ENCODE measurements around the gene ZNF407. TPM values are rescaled to one million over a fixed set of nuclear protein-coding genes. Genes with fewer than 3 reads are reported as not detected.
A peak's percentile ranks its signal among the peaks of the same experiment; 100 is the strongest.

ZNF407 gene
- total RNA-seq, 5 donors from 2014 or later (not counting 1 experiment from before 2014, with no cell fraction given), result 22.9 to 37.4 (median 24.4) TPM

DNA sequence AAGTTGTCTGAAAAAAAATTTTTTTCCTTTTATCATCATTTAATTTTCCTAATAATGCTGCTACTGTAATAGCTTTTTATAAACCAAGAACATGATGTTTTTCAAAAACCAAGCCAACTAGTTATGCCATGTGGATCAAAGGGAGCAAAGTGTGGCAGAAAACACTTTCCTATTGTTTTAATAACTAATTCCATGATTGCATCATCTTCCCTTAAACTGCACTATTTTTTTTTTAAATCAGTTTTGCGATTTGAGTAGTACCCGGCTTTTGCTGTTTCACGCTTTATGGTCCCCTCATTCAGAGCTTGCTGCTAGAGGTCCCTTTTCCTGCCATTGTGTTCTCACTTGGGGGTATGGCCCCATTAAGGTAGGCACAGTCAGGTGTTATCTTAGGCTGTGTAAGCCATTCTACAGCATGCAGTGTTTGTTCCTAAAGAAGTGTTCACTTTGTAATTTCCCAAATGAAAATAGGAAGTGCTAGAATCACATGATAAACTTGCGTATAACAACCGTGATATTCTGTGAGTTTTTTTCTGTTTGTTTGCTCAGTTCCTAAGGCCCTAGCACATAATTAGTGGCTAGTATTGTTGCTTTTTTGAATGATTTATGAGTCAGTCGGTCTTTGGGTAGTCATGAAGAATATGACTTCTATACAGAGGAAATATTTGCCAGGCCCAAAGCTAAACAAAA is 385.4 kb downstream of the ZNF407 start:
- 100% methylated on average over 4 of the region's 6 CpGs for WGBS (ENCODE audit: insufficient coverage)
- no peaks in the 10 kb centered on the region for H3K4me1 ChIP-seq (ENCODE audit: control insufficient read depth in 1 of 2, extremely low read depth in 1 of 2, insufficient read depth in 2 of 2, low read length in 2 of 2)
- DNase-seq (no peak), ATAC-seq (replicated peaks in 1 of 4) (no peak)
- H3K36me3 ChIP-seq (ENCODE audit: control insufficient read depth in 2 of 2, extremely low read depth in 1 of 2, insufficient read depth in 1 of 2, low read length in 1 of 2), result no peaks in the 10 kb centered on the region
- Mint-ChIP-seq H3K36me3 (peaks cover 27% of the 10 kb centered on the region), H3K27ac (no peak overlapping the region), H3K4me1 (no peaks in the 10 kb centered on the region), H3K27me3 (no peaks in the 10 kb centered on the region), H3K4me3 (no peak overlapping the region), H3K9me3 (no peaks in the 10 kb centered on the region)
- H3K9me3 ChIP-seq, result no peaks in the 10 kb centered on the region
- H3K27ac ChIP-seq (ENCODE audit: low read length), result no peak overlapping the region
- no peaks in the 10 kb centered on the region for H3K27me3 ChIP-seq (replicated peaks in 1 of 2; ENCODE audit: control insufficient read depth in 2 of 2, extremely low read depth in 1 of 2, insufficient read depth in 2 of 2, low read length in 1 of 2)
- H3K4me3 ChIP-seq (ENCODE audit: control insufficient read depth in 1 of 2, extremely low read depth in 1 of 2, low read length in 1 of 2), result no peak overlapping the region
- CTCF ChIA-PET, result interaction anchor here in 1 of 2 donors (0.6 kb wide), 1 partner anchor 7 kb away, joined by 3 read pairs; no protein-coding TSS in a partner anchor
- POLR2A ChIA-PET, result interaction anchor here in 1 of 2 donors (0.6 kb wide), 1 partner anchor 154 kb away, joined by 3 read pairs; no protein-coding TSS in a partner anchor

DNA sequence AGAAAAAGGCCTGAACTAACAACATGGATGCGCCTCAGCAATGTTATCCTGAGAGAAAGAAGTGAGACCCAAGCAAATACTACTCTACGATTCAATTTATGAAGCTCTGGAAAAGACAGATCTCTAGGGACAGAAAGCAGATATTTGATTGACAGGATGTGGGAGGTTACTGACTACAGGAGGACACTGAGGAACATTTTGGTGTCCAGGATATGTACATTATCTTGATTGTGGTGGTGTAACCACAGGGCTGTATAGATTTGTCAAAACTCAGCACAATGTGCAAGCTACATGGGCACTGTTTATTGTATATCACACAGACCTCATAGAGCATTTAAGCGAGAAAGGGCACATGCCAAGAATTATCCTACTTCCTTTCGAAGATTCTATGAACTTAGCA is 391.5 kb downstream of the ZNF407 start:
- ATAC-seq (replicated peaks in 1 of 4), result no peak
- peaks cover 12 to 14% of the 10 kb centered on the region in 2 experiments for H3K4me1 ChIP-seq (ENCODE audit: control insufficient read depth in 1 of 2, extremely low read depth in 1 of 2, insufficient read depth in 2 of 2, low read length in 2 of 2)
- no peaks in the 10 kb centered on the region for H3K9me3 ChIP-seq
- Mint-ChIP-seq H3K9me3 (no peaks in the 10 kb centered on the region), H3K36me3 (peaks cover 9% of the 10 kb centered on the region), H3K4me1 (peaks cover 29 to 45% (median 44%) of the 10 kb centered on the region in 3 donors), H3K4me3 (no peak overlapping the region), H3K27me3 (no peaks in the 10 kb centered on the region), H3K27ac (peak overlapping the region; percentile 40 to 64)
- ChIA-PET CTCF (no interaction called here), POLR2A (no interaction called here)
- no peaks in the 10 kb centered on the region for H3K27me3 ChIP-seq (replicated peaks in 1 of 2; ENCODE audit: control insufficient read depth in 2 of 2, extremely low read depth in 1 of 2, insufficient read depth in 2 of 2, low read length in 1 of 2)
- DNase-seq, result no peak
- H3K4me3 ChIP-seq (ENCODE audit: control insufficient read depth in 1 of 2, extremely low read depth in 1 of 2, low read length in 1 of 2), result no peak overlapping the region
- H3K27ac ChIP-seq (ENCODE audit: low read length), result no peak overlapping the region
- 100% methylated on average over 2 of the region's 4 CpGs for WGBS (ENCODE audit: insufficient coverage)
- no peaks in the 10 kb centered on the region for H3K36me3 ChIP-seq (ENCODE audit: control insufficient read depth in 2 of 2, extremely low read depth in 1 of 2, insufficient read depth in 1 of 2, low read length in 1 of 2)

DNA sequence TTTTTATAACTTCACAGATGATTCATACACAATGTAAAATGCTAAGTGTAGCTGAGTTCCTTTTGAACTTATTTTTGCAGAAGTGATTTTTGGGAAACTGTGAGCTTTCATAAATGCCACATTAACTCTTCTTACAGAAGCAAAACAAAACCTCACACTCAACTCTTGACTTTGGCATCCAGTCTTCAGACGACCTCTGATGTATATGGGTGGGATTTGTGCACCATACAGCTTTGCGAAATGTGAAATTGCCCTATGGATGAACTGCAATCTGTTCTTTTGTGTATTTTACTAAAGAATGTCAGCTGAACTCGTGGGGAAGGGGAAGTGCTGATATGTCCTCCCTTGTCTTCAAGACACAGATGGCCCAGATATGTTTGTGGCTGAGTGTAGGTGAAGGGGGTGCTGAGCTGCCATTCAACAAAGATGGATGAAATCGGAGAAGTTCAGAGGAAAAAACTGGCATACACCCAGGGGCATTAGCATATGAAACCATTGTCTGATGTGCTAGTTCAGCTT is 393.0 kb downstream of the ZNF407 start:
- no peaks in the 10 kb centered on the region for H3K36me3 ChIP-seq (ENCODE audit: control insufficient read depth in 2 of 2, extremely low read depth in 1 of 2, insufficient read depth in 1 of 2, low read length in 1 of 2)
- H3K4me1 ChIP-seq (ENCODE audit: control insufficient read depth in 1 of 2, extremely low read depth in 1 of 2, insufficient read depth in 2 of 2, low read length in 2 of 2), result peaks cover 17 to 26% of the 10 kb centered on the region in 2 experiments
- Mint-ChIP-seq H3K36me3 (peaks cover 9% of the 10 kb centered on the region), H3K27me3 (no peaks in the 10 kb centered on the region), H3K4me1 (peaks cover 41 to 59% (median 59%) of the 10 kb centered on the region in 3 donors), H3K4me3 (no peak overlapping the region), H3K9me3 (no peaks in the 10 kb centered on the region), H3K27ac (peak overlapping the region; percentile 75 to 76)
- DNase-seq (no peak), ATAC-seq (replicated peaks in 1 of 4) (peak in 1 of 4 experiments; percentile 34)
- CTCF ChIA-PET, result interaction anchor here in 1 of 2 donors (0.7 kb wide), 2 partner anchors 8 to 615 kb away, joined by 3 to 4 read pairs; no protein-coding TSS in a partner anchor
- H3K27me3 ChIP-seq (replicated peaks in 1 of 2; ENCODE audit: control insufficient read depth in 2 of 2, extremely low read depth in 1 of 2, insufficient read depth in 2 of 2, low read length in 1 of 2), result no peaks in the 10 kb centered on the region
- POLR2A ChIA-PET, result interaction anchor here (0.5 to 0.6 kb wide), 2 partner anchors 25 to 962 kb away, joined by 3 read pairs; no protein-coding TSS in a partner anchor
- peak overlapping the region; percentile 21 for H3K27ac ChIP-seq (ENCODE audit: low read length)
- H3K4me3 ChIP-seq (ENCODE audit: control insufficient read depth in 1 of 2, extremely low read depth in 1 of 2, low read length in 1 of 2), result no peak overlapping the region
- WGBS (ENCODE audit: insufficient coverage), result 14% methylated on average over 2 of the region's 4 CpGs
- H3K9me3 ChIP-seq, result no peaks in the 10 kb centered on the region

DNA sequence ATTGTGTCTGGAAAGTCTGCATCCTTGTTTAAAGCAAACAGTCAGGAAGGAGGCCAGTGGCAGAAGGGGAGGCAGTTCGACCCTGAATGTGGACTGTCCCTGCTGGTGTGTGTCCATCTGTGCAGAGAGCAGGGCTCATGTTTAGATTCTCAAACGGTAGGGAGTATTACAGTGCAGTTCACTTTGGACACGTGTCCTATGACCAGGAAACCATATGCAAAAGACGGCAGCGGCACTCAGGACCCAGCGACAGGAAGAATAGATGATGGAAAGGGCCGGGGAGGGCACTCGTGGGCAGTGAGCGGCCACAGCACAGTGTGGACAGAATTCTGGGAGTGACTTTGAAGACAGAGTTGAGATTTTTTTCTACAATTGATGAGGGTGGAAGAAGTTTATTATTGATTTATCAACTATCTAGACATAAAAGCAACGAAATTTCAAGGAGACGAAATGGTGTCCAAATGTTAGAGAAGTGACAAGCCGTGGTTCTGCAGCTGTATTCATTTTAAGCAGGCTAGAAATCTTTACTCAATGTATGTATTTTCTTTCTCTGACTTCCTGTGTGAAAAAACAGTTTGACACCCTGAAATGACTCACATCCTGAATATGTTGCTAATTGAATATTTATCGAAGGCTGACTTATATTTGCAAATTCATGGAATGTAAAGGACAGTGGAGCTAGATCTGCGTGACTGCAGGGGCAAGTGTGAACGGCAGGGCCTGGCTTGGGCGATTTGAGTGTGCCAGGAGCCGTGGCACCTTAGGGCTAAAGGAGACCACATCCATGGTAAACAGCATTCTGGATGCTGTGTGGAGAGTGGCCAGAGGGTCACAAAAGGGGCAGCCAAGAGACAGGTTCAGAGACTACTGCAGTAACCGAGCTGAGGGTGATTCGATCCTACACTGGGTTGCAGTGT is 397.1 kb downstream of the ZNF407 start:
- CTCF ChIA-PET, result interaction anchor here in 1 of 2 donors (1.1 kb wide), 1 partner anchor 46 kb away, joined by 3 read pairs; no protein-coding TSS in a partner anchor
- Histone ChIP-seq H3K27ac (ENCODE audit: low read length) (peak overlapping the region; percentile 77), H3K36me3 (ENCODE audit: control insufficient read depth in 2 of 2, extremely low read depth in 1 of 2, insufficient read depth in 1 of 2, low read length in 1 of 2) (no peaks in the 10 kb centered on the region), H3K4me1 (ENCODE audit: control insufficient read depth in 1 of 2, extremely low read depth in 1 of 2, insufficient read depth in 2 of 2, low read length in 2 of 2) (peaks cover 17 to 26% of the 10 kb centered on the region in 2 experiments), H3K4me3 (ENCODE audit: control insufficient read depth in 1 of 2, extremely low read depth in 1 of 2, low read length in 1 of 2) (peak overlapping the region in 1 of 2 donors; percentile 36), H3K27me3 (replicated peaks in 1 of 2; ENCODE audit: control insufficient read depth in 2 of 2, extremely low read depth in 1 of 2, insufficient read depth in 2 of 2, low read length in 1 of 2) (no peaks in the 10 kb centered on the region), H3K9me3 (no peaks in the 10 kb centered on the region)
- Mint-ChIP-seq H3K27me3 (no peaks in the 10 kb centered on the region), H3K27ac (peak overlapping the region; percentile 93), H3K36me3 (peaks cover 21% of the 10 kb centered on the region), H3K9me3 (peaks cover 0 to 4% (median 0%) of the 10 kb centered on the region in 3 donors), H3K4me1 (peaks cover 41 to 59% (median 56%) of the 10 kb centered on the region in 3 donors), H3K4me3 (peak overlapping the region; percentile 67 to 73 (median 69))
- 19% methylated on average over 8 of the region's 19 CpGs for WGBS (ENCODE audit: insufficient coverage)
- POLR2A ChIA-PET, result no interaction called here
- DNase-seq, result peak in 6 of 35 experiments; percentile 3 to 61 (median 6)
- peak; percentile 69 to 86 (median 80) for ATAC-seq (replicated peaks in 1 of 4)

DNA sequence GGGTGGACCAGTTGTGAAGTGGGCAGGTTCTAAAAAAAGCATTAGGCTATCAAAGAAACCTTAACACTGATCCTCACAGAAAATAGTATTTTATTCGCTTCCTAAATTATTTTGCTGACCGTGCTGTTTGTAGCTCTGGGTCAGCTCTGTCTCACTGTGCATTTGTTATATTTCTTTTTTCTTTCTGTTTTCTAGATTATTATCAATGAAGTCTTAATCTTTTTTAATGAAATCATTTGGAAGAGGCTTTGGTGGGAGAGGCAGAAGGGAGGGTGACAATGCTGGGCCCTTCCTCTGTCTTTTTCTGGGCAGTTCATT is 397.7 kb downstream of the ZNF407 start:
- DNase-seq (no peak), ATAC-seq (replicated peaks in 1 of 4) (no peak)
- no CpG with 5 or more reads among the region's 2 CpGs for WGBS (ENCODE audit: insufficient coverage)
- H3K4me1 Mint-ChIP-seq, result peaks cover 38 to 54% (median 51%) of the 10 kb centered on the region in 3 donors
- ChIA-PET CTCF (interaction anchor here in 1 of 2 donors (1.1 kb wide), 1 partner anchor 46 kb away, joined by 3 read pairs; no protein-coding TSS in a partner anchor), POLR2A (no interaction called here)
- peaks cover 14 to 26% of the 10 kb centered on the region in 2 experiments for H3K4me1 ChIP-seq (ENCODE audit: control insufficient read depth in 1 of 2, extremely low read depth in 1 of 2, insufficient read depth in 2 of 2, low read length in 2 of 2)
- no peaks in the 10 kb centered on the region for H3K27me3 Mint-ChIP-seq
- no peaks in the 10 kb centered on the region for H3K9me3 ChIP-seq
- H3K27me3 ChIP-seq (replicated peaks in 1 of 2; ENCODE audit: control insufficient read depth in 2 of 2, extremely low read depth in 1 of 2, insufficient read depth in 2 of 2, low read length in 1 of 2), result no peaks in the 10 kb centered on the region
- peak overlapping the region; percentile 77 for H3K27ac ChIP-seq (ENCODE audit: low read length)
- peak overlapping the region; percentile 93 for H3K27ac Mint-ChIP-seq
- H3K36me3 ChIP-seq (ENCODE audit: control insufficient read depth in 2 of 2, extremely low read depth in 1 of 2, insufficient read depth in 1 of 2, low read length in 1 of 2), result no peaks in the 10 kb centered on the region
- peak overlapping the region; percentile 67 to 73 (median 69) for H3K4me3 Mint-ChIP-seq
- H3K9me3 Mint-ChIP-seq, result peaks cover 0 to 4% (median 0%) of the 10 kb centered on the region in 3 donors
- H3K4me3 ChIP-seq (ENCODE audit: control insufficient read depth in 1 of 2, extremely low read depth in 1 of 2, low read length in 1 of 2), result peak overlapping the region in 1 of 2 donors; percentile 36
- peaks cover 21% of the 10 kb centered on the region for H3K36me3 Mint-ChIP-seq

DNA sequence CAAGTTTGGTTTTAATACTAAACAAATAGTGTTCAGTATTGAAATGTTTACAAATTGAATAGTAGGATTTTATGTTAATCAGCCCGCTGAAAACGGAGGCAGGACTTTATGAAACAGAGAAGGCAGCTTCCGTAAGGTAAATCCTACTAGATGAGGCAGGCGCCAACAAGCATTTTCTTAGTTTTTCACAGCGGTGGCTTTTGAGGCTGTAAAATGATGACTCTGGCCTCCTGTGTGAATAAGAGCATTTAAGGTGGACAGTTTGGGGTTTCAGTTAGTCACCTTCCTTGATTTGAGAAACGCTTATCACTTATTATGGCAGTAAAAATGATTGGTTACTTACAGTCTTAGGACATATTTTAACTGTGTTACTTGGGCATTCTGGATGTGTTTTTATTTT is 398.4 kb downstream of the ZNF407 start:
- POLR2A ChIA-PET, result interaction anchor here in 1 of 2 donors (0.6 kb wide), 1 partner anchor 72 kb away, joined by 4 read pairs; no protein-coding TSS in a partner anchor
- no peak overlapping the region for H3K4me3 Mint-ChIP-seq
- 72% methylated on average over 6 of the region's 6 CpGs for WGBS (ENCODE audit: insufficient coverage)

More for the DNA sequence above, 398.4 kb downstream of the ZNF407 start:
- Mint-ChIP-seq H3K27me3 (no peaks in the 10 kb centered on the region), H3K27ac (peak overlapping the region in 1 of 2 donors; percentile 19), H3K36me3 (peaks cover 21% of the 10 kb centered on the region), H3K4me1 (peaks cover 32 to 47% (median 44%) of the 10 kb centered on the region in 3 donors), H3K9me3 (peaks cover 0 to 4% (median 0%) of the 10 kb centered on the region in 3 donors)
- H3K27ac ChIP-seq (ENCODE audit: low read length), result peak overlapping the region; percentile 77
- H3K27me3 ChIP-seq (replicated peaks in 1 of 2; ENCODE audit: control insufficient read depth in 2 of 2, extremely low read depth in 1 of 2, insufficient read depth in 2 of 2, low read length in 1 of 2), result no peaks in the 10 kb centered on the region
- no peaks in the 10 kb centered on the region for H3K9me3 ChIP-seq
- H3K4me1 ChIP-seq (ENCODE audit: control insufficient read depth in 1 of 2, extremely low read depth in 1 of 2, insufficient read depth in 2 of 2, low read length in 2 of 2), result peaks cover 10 to 22% of the 10 kb centered on the region in 2 experiments
- ATAC-seq (replicated peaks in 1 of 4) (no peak), DNase-seq (peak in 8 of 35 experiments; percentile 3 to 51 (median 12))
- CTCF ChIA-PET, result no interaction called here
- no peaks in the 10 kb centered on the region for H3K36me3 ChIP-seq (ENCODE audit: control insufficient read depth in 2 of 2, extremely low read depth in 1 of 2, insufficient read depth in 1 of 2, low read length in 1 of 2)
- H3K4me3 ChIP-seq (ENCODE audit: control insufficient read depth in 1 of 2, extremely low read depth in 1 of 2, low read length in 1 of 2), result no peak overlapping the region
